IMR-90 (cell line): ENCODE measurements around the gene CRIM1. TPM values are rescaled to one million over a fixed set of nuclear protein-coding genes. Genes with fewer than 3 reads are reported as not detected.

Experiments
- ATAC-seq: fragments of 200-7000 bp; cut with Tn5 transposase; 2 replicates; pipeline ENCODE4 v1.9.1; 2020; ENCODE audit warnings: low read depth, mild to moderate bottlenecking, moderate library complexity
- BruUV-seq: library from RNA; stranded (reverse); fragments of 400-500 nt; replicated peaks from 2 replicates; lab custom pipeline; 2021; lab: Mats Ljungman, UMichigan
- CTCF ChIA-PET: fragments of 300-600 bp; formaldehyde crosslinking; extraction: SDS; loops from one replicate; lab custom pipeline; 2021; ENCODE audit warnings: antibody characterized with exemption; lab: Yijun Ruan, JAX
- POLR2A ChIA-PET: fragments of 300-600 bp; sonication (Branson Sonifier 250); formaldehyde crosslinking; loops from one replicate; lab custom pipeline; 2022; ENCODE audit warnings: antibody characterized with exemption; ENCODE audit not compliant: unreplicated experiment; lab: Charles Lee
- DNase-seq: peaks from one replicate; pipeline ENCODE4 v3.0.0; 2013
- H2AFZ ChIP-seq: replicated peaks from 2 replicates; pipeline ENCODE3; 2013; ENCODE audit warnings: low read length, mild to moderate bottlenecking; ENCODE audit not compliant: poor library complexity
- H2AK5ac ChIP-seq: 2 replicates; pipeline ENCODE4 v1.6.1; 2013; ENCODE audit warnings: low read depth, low read length, inconsistent platforms
- H2AK9ac ChIP-seq: replicated peaks from 2 replicates; pipeline ENCODE3; 2013; ENCODE audit warnings: mild to moderate bottlenecking, low read depth, low read length, moderate library complexity; ENCODE audit not compliant: poor library complexity
- H2BK120ac ChIP-seq: 2 replicates; pipeline ENCODE4 v1.6.1; 2013; ENCODE audit warnings: low read depth, low read length, inconsistent platforms
- H2BK15ac ChIP-seq: 3 replicates; pipeline ENCODE4 v1.6.1; 2013; ENCODE audit warnings: low read depth, low read length, inconsistent platforms
- H2BK20ac ChIP-seq: 2 replicates; pipeline ENCODE4 v1.6.1; 2013; ENCODE audit warnings: low read depth, mild to moderate bottlenecking, inconsistent platforms, low read length, moderate library complexity
- H2BK5ac ChIP-seq: 2 replicates; pipeline ENCODE4 v1.6.1; 2013; ENCODE audit warnings: mild to moderate bottlenecking, low read depth, low read length, inconsistent platforms; ENCODE audit not compliant: poor library complexity, severe bottlenecking
- H3K14ac ChIP-seq: replicated peaks from 2 replicates; pipeline ENCODE4 v1.6.1; 2013; ENCODE audit warnings: low read depth, low read length, inconsistent platforms
- H3K18ac ChIP-seq: 2 replicates; pipeline ENCODE4 v1.6.1; 2013; ENCODE audit warnings: low read depth, low read length, control low read depth
- H3K23ac ChIP-seq: 2 replicates; pipeline ENCODE4 v1.6.1; 2013; ENCODE audit warnings: low read depth, low read length, inconsistent platforms
- H3K27ac ChIP-seq: 2 replicates; pipeline ENCODE4 v1.5.1; 2013; ENCODE audit warnings: mild to moderate bottlenecking, control low read depth, low read length; ENCODE audit not compliant: insufficient read depth
- H3K27me3 ChIP-seq: 2 replicates; pipeline ENCODE4 v1.6.1; 2013; ENCODE audit warnings: low read length; ENCODE audit not compliant: control insufficient read depth, insufficient read depth
- H3K36me3 ChIP-seq: 2 replicates; pipeline ENCODE4 v1.6.1; 2013; ENCODE audit warnings: low read length, mixed read lengths; ENCODE audit not compliant: control insufficient read depth, insufficient read depth
- H3K4ac ChIP-seq: 2 replicates; pipeline ENCODE4 v1.6.1; 2013; ENCODE audit warnings: low read depth, low read length, inconsistent platforms
- H3K4me1 ChIP-seq: 2 replicates; pipeline ENCODE4 v1.6.1; 2013; ENCODE audit warnings: low read length, mixed read lengths; ENCODE audit not compliant: control insufficient read depth, insufficient read depth
- H3K4me2 ChIP-seq: 2 replicates; pipeline ENCODE4 v1.6.1; 2013; ENCODE audit warnings: low read depth, mild to moderate bottlenecking, control low read depth, low read length, moderate library complexity
- H3K4me3 ChIP-seq: 2 replicates; pipeline ENCODE4 v1.5.1; 2013; ENCODE audit warnings: low read depth, mild to moderate bottlenecking, control low read depth, low read length, moderate library complexity; ENCODE audit not compliant: insufficient read depth
- H3K56ac ChIP-seq: 2 replicates; pipeline ENCODE4 v1.6.1; 2013; ENCODE audit warnings: low read length, inconsistent platforms; ENCODE audit not compliant: insufficient read depth; ENCODE audit errors: extremely low read depth
- H3K79me1 ChIP-seq, 2 experiments: 2 replicates each; pipeline ENCODE4 v1.6.1; 2013; ENCODE audit warnings: low read length in 2 of 2, inconsistent platforms in 1 of 2, low read depth in 1 of 2
- H3K9ac ChIP-seq: 2 replicates; pipeline ENCODE4 v1.6.1; 2013; ENCODE audit warnings: low read depth, low read length, control low read depth
- H3K9me1 ChIP-seq: 2 replicates; pipeline ENCODE4 v1.6.1; 2013; ENCODE audit warnings: low read length, inconsistent platforms; ENCODE audit not compliant: insufficient read depth
- H3K9me3 ChIP-seq: 2 replicates; pipeline ENCODE4 v1.6.1; 2013; ENCODE audit warnings: low read length; ENCODE audit not compliant: control insufficient read depth, insufficient read depth
- H4K20me1 ChIP-seq: 2 replicates; pipeline ENCODE4 v1.6.1; 2013; ENCODE audit warnings: low read length, inconsistent platforms; ENCODE audit not compliant: insufficient read depth
- H4K5ac ChIP-seq: 2 replicates; pipeline ENCODE4 v1.6.1; 2013; ENCODE audit warnings: mild to moderate bottlenecking, low read depth, low read length, control low read depth
- H4K8ac ChIP-seq, 2 experiments: 2 replicates each; pipeline ENCODE4 v1.6.1; 2013; ENCODE audit warnings: low read depth in 2 of 2, low read length in 2 of 2, control low read depth in 1 of 2, inconsistent platforms in 1 of 2
- H4K91ac ChIP-seq: 2 replicates; pipeline ENCODE4 v1.6.1; 2013; ENCODE audit warnings: low read depth, low read length, inconsistent platforms; ENCODE audit not compliant: insufficient read depth
- CEBPB ChIP-seq: IDR thresholded peaks from 2 replicates; pipeline ENCODE4 v1.6.1; 2012; ENCODE audit warnings: low read depth, low read length, improper control_type of control experiment
- CHD1 ChIP-seq: IDR thresholded peaks from 2 replicates; pipeline ENCODE4 v1.6.1; 2012; ENCODE audit warnings: low read depth, low read length, improper control_type of control experiment
- FOS ChIP-seq: fragments of 150-350 bp; IDR thresholded peaks from 2 replicates; pipeline ENCODE4 v1.6.1; 2016; ENCODE audit warnings: low read depth, low read length
- MXI1 ChIP-seq: IDR thresholded peaks from 2 replicates; pipeline ENCODE4 v1.6.1; 2012; ENCODE audit warnings: low read depth, mild to moderate bottlenecking, low read length, moderate library complexity, borderline replicate concordance
- NFE2L2 ChIP-seq: fragments of 150-350 bp; IDR thresholded peaks from 2 replicates; pipeline ENCODE4 v1.6.1; 2016; ENCODE audit warnings: low read depth, mild to moderate bottlenecking, low read length
- POLR2A ChIP-seq: IDR thresholded peaks from 2 replicates; pipeline ENCODE4 v1.6.1; 2012; ENCODE audit warnings: mild to moderate bottlenecking, low read depth, low read length
- SMC3 ChIP-seq: fragments of 150-350 bp; IDR thresholded peaks from 2 replicates; pipeline ENCODE4 v1.6.1; 2016; ENCODE audit warnings: low read depth, mild to moderate bottlenecking, antibody characterized with exemption, low read length, moderate library complexity
- WGBS, 2 experiments: methylation state at CpG; one replicate each; pipeline versions ENCODE4 v1.1.5 to v1.1.7; 2013; ENCODE audit warnings: missing lambda C conversion rate in 2 of 2; ENCODE audit not compliant: insufficient read length in 1 of 2; ENCODE audit errors: extremely low coverage in 2 of 2; 5-methylcytosine and 5-hydroxymethylcytosine counted together
- dilution Hi-C: fragments of 300-500 bp; cut with HindIII; formaldehyde crosslinking; loops from one replicate; pipeline ENCODE4 v1.14.3; 2018; ENCODE audit warnings: low sequenced_read_pairs; ENCODE audit not compliant: unreplicated experiment
- in situ Hi-C: fragments of 300-500 bp; cut with MboI; formaldehyde crosslinking; loops from 3 replicates; pipeline ENCODE4 v1.14.3; 2019; ENCODE audit warnings: low sequenced_read_pairs, inconsistent platforms, mixed read lengths
- intact Hi-C: fragments of 100-400 bp; cut with micrococcal nuclease; formaldehyde crosslinking; loops from 2 replicates; pipeline ENCODE4 v1.10.0; 2022
- polyA plus RNA-seq, 3 experiments: library from polyadenylated mRNA; depleted of rRNA; stranded (reverse); fragments of >200 nt; gene quantifications; 2 replicates each; pipeline ENCODE4 v1.2.3, GENCODE V29; 2012; ENCODE audit warnings: low replicate concordance in 1 of 3
- total RNA-seq: library from RNA; depleted of rRNA; stranded (reverse); fragments of >200 nt; gene quantifications from 2 replicates; pipeline ENCODE4 v1.2.3, GENCODE V29; 2012
- TF ChIP-seq, protein P1 (sequence below): fragments of 150-350 bp; IDR thresholded peaks from 2 replicates; pipeline ENCODE4 v1.6.1; 2017; ENCODE audit warnings: mild to moderate bottlenecking, antibody characterized with exemption, low read length, low read depth
- TF ChIP-seq, protein P2 (sequence below): fragments of 150-350 bp; IDR thresholded peaks from 2 replicates; pipeline ENCODE4 v1.6.1; 2016; ENCODE audit warnings: low read depth, mild to moderate bottlenecking, low read length, moderate library complexity, borderline replicate concordance
- TF ChIP-seq, protein P3 (sequence below): conservative IDR thresholded peaks from 2 replicates; pipeline ENCODE4 v1.5.1; 2012; ENCODE audit warnings: mild to moderate bottlenecking, low read depth, low read length, improper control_type of control experiment

The CRIM1 gene
- total and polyA plus RNA-seq, 2 of the 4 experiments (the other 2 are of a cell fraction) = 285 to 490 TPM

DNA sequence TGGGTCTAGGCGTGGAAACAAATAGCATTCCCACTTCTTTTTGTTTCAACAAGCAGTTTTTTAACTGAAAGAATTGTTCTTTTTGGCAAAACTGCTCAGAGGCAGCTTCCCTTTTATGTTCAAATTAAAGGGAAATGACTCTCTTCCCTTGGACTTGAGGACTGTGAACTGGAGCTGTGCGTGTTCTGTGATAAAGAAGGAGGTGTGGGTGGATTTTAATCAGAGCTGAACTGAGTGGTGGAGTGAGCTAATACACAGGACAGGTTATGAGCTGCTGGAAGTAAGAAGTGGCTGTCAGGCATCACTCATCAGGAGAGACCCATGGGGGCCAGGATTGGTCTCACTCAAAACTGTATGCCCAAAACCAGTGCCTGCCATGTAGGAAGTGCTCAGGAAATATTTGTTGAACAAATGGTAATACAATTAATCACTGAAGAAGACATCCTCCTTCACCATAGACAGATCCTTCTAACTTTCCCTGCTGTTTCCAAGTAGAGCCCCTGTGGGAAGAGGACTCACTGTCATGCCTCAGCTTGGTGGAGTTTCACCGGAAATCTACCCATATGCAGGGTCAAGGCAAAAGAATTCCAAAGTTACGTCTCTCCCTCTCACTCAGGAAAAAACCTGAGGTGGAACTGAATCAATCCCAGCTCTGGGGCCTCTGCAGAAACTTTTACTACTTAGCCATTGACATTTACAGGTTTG lies 186.5 kb downstream of the CRIM1 start:
- Histone ChIP-seq H3K27ac (no peak overlapping the region), H3K9me3 (no peaks in the 10 kb centered on the region), H3K14ac (0 out of 2 replicates have a peak overlapping the region, but pooled peaks have one; percentile 5), H4K8ac (no peak overlapping the region), H3K9ac (no peak overlapping the region), H2BK15ac (no peak overlapping the region), H3K27me3 (no peaks in the 10 kb centered on the region), H2AK5ac (no peak overlapping the region), H3K56ac (no peak overlapping the region), H3K23ac (no peak overlapping the region), H4K91ac (0 out of 2 replicates have a peak overlapping the region, but pooled peaks have one; percentile 6), H4K5ac (0 out of 2 replicates have a peak overlapping the region, but pooled peaks have one; percentile 35), H3K18ac (no peak overlapping the region), H3K36me3 (peaks cover 49% of the 10 kb centered on the region), H2AK9ac (no peak overlapping the region), H3K9me1 (peaks cover 23% of the 10 kb centered on the region), H4K20me1 (peaks cover 4% of the 10 kb centered on the region; the same call in 1 of the 2 replicates), H2BK20ac (no peak overlapping the region), H3K4me1 (peaks cover 12% of the 10 kb centered on the region), H3K4me2 (no peak overlapping the region), H2BK120ac (no peak overlapping the region), H3K79me1 (peaks cover 14 to 67% of the 10 kb centered on the region in 2 experiments; a peak in 3 of 4 replicates), H3K4ac (no peak overlapping the region), H2AFZ (no peak overlapping the region), H2BK5ac (peak overlapping the region; percentile 7), H3K4me3 (no peak overlapping the region)
- CTCF ChIA-PET = no interaction called here
- in situ Hi-C loops (no loop called here), dilution Hi-C loops (no loop called here), intact Hi-C loops (no loop called here)
- POLR2A ChIA-PET = no interaction called here
- no peak for TF ChIP-seq CEBPB
- no peak for TF ChIP-seq MXI1
- no peak for TF ChIP-seq POLR2A
- TF ChIP-seq CHD1 = no peak
- TF ChIP-seq, protein P1, sequence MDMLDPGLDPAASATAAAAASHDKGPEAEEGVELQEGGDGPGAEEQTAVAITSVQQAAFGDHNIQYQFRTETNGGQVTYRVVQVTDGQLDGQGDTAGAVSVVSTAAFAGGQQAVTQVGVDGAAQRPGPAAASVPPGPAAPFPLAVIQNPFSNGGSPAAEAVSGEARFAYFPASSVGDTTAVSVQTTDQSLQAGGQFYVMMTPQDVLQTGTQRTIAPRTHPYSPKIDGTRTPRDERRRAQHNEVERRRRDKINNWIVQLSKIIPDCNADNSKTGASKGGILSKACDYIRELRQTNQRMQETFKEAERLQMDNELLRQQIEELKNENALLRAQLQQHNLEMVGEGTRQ = no peak
- TF ChIP-seq, protein P2, sequence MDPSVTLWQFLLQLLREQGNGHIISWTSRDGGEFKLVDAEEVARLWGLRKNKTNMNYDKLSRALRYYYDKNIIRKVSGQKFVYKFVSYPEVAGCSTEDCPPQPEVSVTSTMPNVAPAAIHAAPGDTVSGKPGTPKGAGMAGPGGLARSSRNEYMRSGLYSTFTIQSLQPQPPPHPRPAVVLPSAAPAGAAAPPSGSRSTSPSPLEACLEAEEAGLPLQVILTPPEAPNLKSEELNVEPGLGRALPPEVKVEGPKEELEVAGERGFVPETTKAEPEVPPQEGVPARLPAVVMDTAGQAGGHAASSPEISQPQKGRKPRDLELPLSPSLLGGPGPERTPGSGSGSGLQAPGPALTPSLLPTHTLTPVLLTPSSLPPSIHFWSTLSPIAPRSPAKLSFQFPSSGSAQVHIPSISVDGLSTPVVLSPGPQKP = no peak
- TF ChIP-seq, protein P3, sequence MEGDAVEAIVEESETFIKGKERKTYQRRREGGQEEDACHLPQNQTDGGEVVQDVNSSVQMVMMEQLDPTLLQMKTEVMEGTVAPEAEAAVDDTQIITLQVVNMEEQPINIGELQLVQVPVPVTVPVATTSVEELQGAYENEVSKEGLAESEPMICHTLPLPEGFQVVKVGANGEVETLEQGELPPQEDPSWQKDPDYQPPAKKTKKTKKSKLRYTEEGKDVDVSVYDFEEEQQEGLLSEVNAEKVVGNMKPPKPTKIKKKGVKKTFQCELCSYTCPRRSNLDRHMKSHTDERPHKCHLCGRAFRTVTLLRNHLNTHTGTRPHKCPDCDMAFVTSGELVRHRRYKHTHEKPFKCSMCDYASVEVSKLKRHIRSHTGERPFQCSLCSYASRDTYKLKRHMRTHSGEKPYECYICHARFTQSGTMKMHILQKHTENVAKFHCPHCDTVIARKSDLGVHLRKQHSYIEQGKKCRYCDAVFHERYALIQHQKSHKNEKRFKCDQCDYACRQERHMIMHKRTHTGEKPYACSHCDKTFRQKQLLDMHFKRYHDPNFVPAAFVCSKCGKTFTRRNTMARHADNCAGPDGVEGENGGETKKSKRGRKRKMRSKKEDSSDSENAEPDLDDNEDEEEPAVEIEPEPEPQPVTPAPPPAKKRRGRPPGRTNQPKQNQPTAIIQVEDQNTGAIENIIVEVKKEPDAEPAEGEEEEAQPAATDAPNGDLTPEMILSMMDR = no peak
- TF ChIP-seq NFE2L2 = no peak
- TF ChIP-seq SMC3 = no peak
- TF ChIP-seq FOS = no peak
- no peak for DNase-seq
- no TSS peak for BruUV-seq
- ATAC-seq = no peak
- no CpG with 5 or more reads among the region's 4 CpGs for whole genome bisulfite sequencing, 2 experiments
